GM12878 (cell line): ENCODE measurements around the gene UGT1A8. TPM values are rescaled to one million over a fixed set of nuclear protein-coding genes. Genes with fewer than 3 reads are reported as not detected.

Experiments used
- ATAC-seq: fragments of 200-7000 bp; cut with Tn5 transposase; 3 replicates; pipeline ENCODE4 v1.9.1; 2020; ENCODE audit warnings: mild to moderate bottlenecking, moderate library complexity
- BruUV-seq: library from RNA; stranded (reverse); fragments of 400-500 nt; replicated peaks from 2 replicates; lab custom pipeline; 2021; lab: Mats Ljungman, UMichigan
- CTCF ChIA-PET: fragments of 300-600 bp; sonication (Branson Sonifier 250); formaldehyde crosslinking; extraction: SDS; loops from one replicate; lab custom pipeline; 2021; ENCODE audit warnings: inconsistent platforms; lab: Yijun Ruan, JAX
- POLR2A ChIA-PET: fragments of 350-600 bp; formaldehyde crosslinking; extraction: SDS; loops from one replicate; lab custom pipeline; 2021; ENCODE audit warnings: inconsistent platforms; lab: Charles Lee
- RAD21 ChIA-PET: fragments of 300-600 bp; sonication (Branson Sonifier 250); formaldehyde crosslinking; loops from one replicate; lab custom pipeline; 2023; ENCODE audit warnings: antibody characterized with exemption; ENCODE audit not compliant: unreplicated experiment; lab: Charles Lee
- SMC1A ChIA-PET: fragments of 300-600 bp; sonication (Branson Sonifier 250); formaldehyde crosslinking; loops from one replicate; lab custom pipeline; 2023; ENCODE audit not compliant: unreplicated experiment, uncharacterized antibody; lab: Charles Lee
- DNase-seq: peaks from one replicate; pipeline ENCODE4 v3.0.0-alpha.2; 2011; ENCODE audit warnings: low read depth, low spot score
- FAIRE-seq: peaks from 3 replicates; lab custom pipeline; 2011; peaks lifted over from hg19 to GRCh38; lab: Jason Lieb, UNC
- H2AFZ ChIP-seq: 2 replicates; pipeline ENCODE4 v1.6.0; 2011; ENCODE audit warnings: low read depth, low read length, control low read depth; ENCODE audit not compliant: control insufficient read depth
- H3K27ac ChIP-seq: 2 replicates; pipeline ENCODE4 v1.5.1; 2011; ENCODE audit warnings: control low read depth; ENCODE audit not compliant: control insufficient read depth, insufficient read depth
- H3K27me3 ChIP-seq, 2 experiments: replicated peaks in 1 of 2; 2 replicates each; pipeline versions ENCODE4 v1.6.0 to v1.6.1; 2011; ENCODE audit warnings: low read length in 1 of 2; ENCODE audit not compliant: control insufficient read depth in 2 of 2, insufficient read depth in 2 of 2
- H3K36me3 ChIP-seq, 2 experiments: 2 replicates each; pipeline ENCODE4 v1.5.1; 2011; ENCODE audit warnings: low read length in 1 of 2; ENCODE audit not compliant: control insufficient read depth in 2 of 2, insufficient read depth in 2 of 2
- H3K4me1 ChIP-seq: 2 replicates; pipeline ENCODE4 v1.6.1; 2011; ENCODE audit warnings: mild to moderate bottlenecking, low read length, moderate library complexity, mixed read lengths; ENCODE audit not compliant: control insufficient read depth, insufficient read depth
- H3K4me2 ChIP-seq: 2 replicates; pipeline ENCODE4 v1.6.0; 2011; ENCODE audit warnings: control low read depth; ENCODE audit not compliant: control insufficient read depth, insufficient read depth
- H3K4me3 ChIP-seq: fragments of 200-600 bp; sonication (generic); 2 replicates; pipeline ENCODE4 v1.5.1; 2016
- H3K79me2 ChIP-seq: 2 replicates; pipeline ENCODE4 v1.6.0; 2011; ENCODE audit warnings: low read length; ENCODE audit not compliant: control insufficient read depth, insufficient read depth
- H3K9ac ChIP-seq: 2 replicates; pipeline ENCODE4 v1.8.0; 2011; ENCODE audit warnings: low read length, control low read depth, mixed read lengths; ENCODE audit not compliant: control insufficient read depth, insufficient read depth
- H3K9me3 ChIP-seq: replicated peaks from 3 replicates; pipeline ENCODE4 v1.5.1; 2011; ENCODE audit warnings: mild to moderate bottlenecking, low read length; ENCODE audit not compliant: control insufficient read depth, insufficient read depth
- H4K20me1 ChIP-seq: 2 replicates; pipeline ENCODE4 v1.6.0; 2011; ENCODE audit not compliant: control insufficient read depth, insufficient read depth
- CEBPZ ChIP-seq: fragments of 150-350 bp; IDR thresholded peaks from 2 replicates; pipeline ENCODE4 v1.6.1; 2016; ENCODE audit warnings: low read depth, low read length
- MEF2B ChIP-seq: fragments of 450-650 bp; IDR thresholded peaks from 2 replicates; pipeline ENCODE4 v1.6.1; 2018; ENCODE audit warnings: mild to moderate bottlenecking, moderate library complexity; ENCODE audit not compliant: partially characterized antibody, poor library complexity, severe bottlenecking
- NR2F1 ChIP-seq: fragments of 450-650 bp; conservative IDR thresholded peaks from 2 replicates; pipeline ENCODE4 v1.6.1; 2017; ENCODE audit warnings: mild to moderate bottlenecking
- RBBP5 ChIP-seq: fragments of 200-600 bp; sonication (generic); conservative IDR thresholded peaks from 2 replicates; pipeline ENCODE4 v1.6.1; 2016
- RFX5 ChIP-seq: IDR thresholded peaks from 2 replicates; pipeline ENCODE4 v1.6.1; 2011; ENCODE audit warnings: low read depth, low read length, improper control_type of control experiment
- RUNX3 ChIP-seq: IDR thresholded peaks from 2 replicates; pipeline ENCODE4 v1.6.1; 2012; ENCODE audit warnings: low read length, inconsistent platforms
- SREBF1 ChIP-seq: IDR thresholded peaks from 2 replicates; pipeline ENCODE4 v1.6.1; 2012; ENCODE audit warnings: mild to moderate bottlenecking, low read length
- in situ Hi-C: fragments of 300-500 bp; cut with MboI; formaldehyde crosslinking; loops from 9 replicates; pipeline ENCODE4 v1.14.3; 2018; ENCODE audit warnings: mixed read lengths
- intact Hi-C: fragments of 100-400 bp; cut with micrococcal nuclease; formaldehyde crosslinking; loops from one replicate; pipeline ENCODE4 v1.14.2; 2022; ENCODE audit not compliant: unreplicated experiment
- polyA plus RNA-seq, 11 experiments: library from polyadenylated mRNA; depleted of rRNA in 4 of 11; unstranded in 6 of 11; stranded (reverse) in 5 of 11; fragments of >200 nt; fragmentation: Nextera tagmentation in 4 of 11; fragmentation: Illumina TruSeq in 1 of 11; extraction: Ambion mirVana in 4 of 11; extraction: Trizol in 1 of 11; gene quantifications; 1 replicate in 1 of 11; 2 replicates in 10 of 11; pipeline versions ENCODE4 v1.2.1 to v1.2.3, GENCODE V29; 2011 to 2016; ENCODE audit warnings: inconsistent platforms in 2 of 11, missing spikeins in 2 of 11, low read depth in 1 of 11
- total RNA-seq, 4 experiments: library from RNA; depleted of rRNA in 3 of 4; stranded (reverse); fragments of >200 nt in 3 of 4; fragmentation: Illumina TruSeq in 1 of 4; extraction: Trizol in 1 of 4; gene quantifications; 2 replicates each; pipeline versions ENCODE4 v1.2.1 to v1.2.3, GENCODE V29; 2013 to 2021
- TF ChIP-seq, protein P1 (sequence below): IDR thresholded peaks from 2 replicates; pipeline ENCODE4 v1.6.1; 2011; ENCODE audit warnings: low read depth, mild to moderate bottlenecking, low read length, moderate library complexity, borderline replicate concordance; ENCODE audit errors: extremely low read depth

UGT1A8 gene
- total and polyA plus RNA-seq, 10 of the 15 experiments (the other 5 are each of a cell fraction or from before 2014, with no cell fraction given), result not detected

DNA sequence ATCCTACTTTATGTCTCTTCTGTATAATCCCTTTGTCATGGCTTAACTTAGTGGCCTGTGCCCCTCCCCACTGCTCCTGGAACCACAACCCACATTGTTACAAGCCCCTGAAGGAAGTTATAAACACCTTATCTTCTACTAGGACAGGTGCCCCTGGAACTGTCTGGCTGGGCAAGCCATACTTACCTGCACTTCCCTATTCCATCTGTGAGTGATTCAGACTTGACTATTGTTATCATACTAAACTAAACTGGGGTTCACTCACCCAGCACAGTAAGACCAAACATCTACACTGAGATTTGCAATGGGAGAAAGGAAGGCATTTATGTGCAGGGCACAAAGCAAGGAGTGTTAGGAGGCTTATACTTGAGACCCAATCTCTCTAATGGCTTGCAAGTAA is 71.6 kb downstream of the UGT1A8 start:
- Histone ChIP-seq H4K20me1 (no peaks in the 10 kb centered on the region), H3K27ac (no peak overlapping the region), H3K9me3 (no peaks in the 10 kb centered on the region), H3K36me3 (no peaks in the 10 kb centered on the region), H3K4me3 (no peak overlapping the region), H3K27me3 (peaks cover 0 to 3% of the 10 kb centered on the region in 2 experiments; a peak in 1 of 4 replicates)
- ChIA-PET POLR2A (no interaction called here), CTCF (no interaction called here), RAD21 (no interaction called here)
- no TSS peak for BruUV-seq
- in situ Hi-C loops, result no loop called here
- TF ChIP-seq CEBPZ (no peak), SREBF1 (no peak), RUNX3 (no peak), MEF2B (no peak), RFX5 (no peak), NR2F1 (no peak), RBBP5 (no peak)
- TF ChIP-seq, protein P1, sequence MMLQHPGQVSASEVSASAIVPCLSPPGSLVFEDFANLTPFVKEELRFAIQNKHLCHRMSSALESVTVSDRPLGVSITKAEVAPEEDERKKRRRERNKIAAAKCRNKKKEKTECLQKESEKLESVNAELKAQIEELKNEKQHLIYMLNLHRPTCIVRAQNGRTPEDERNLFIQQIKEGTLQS, result no peak
- TF ChIP-seq, all 136 proteins: peak for 0
- DNase-seq, result no peak
- H3K9ac ChIP-seq, result no peak overlapping the region
- FAIRE-seq, result no peak
- no peaks in the 10 kb centered on the region for H3K79me2 ChIP-seq
- ATAC-seq, result no peak
- intact Hi-C loops, result no loop called here
- no peaks in the 10 kb centered on the region for H3K4me1 ChIP-seq
- H2AFZ ChIP-seq, result no peak overlapping the region
- SMC1A ChIA-PET, result no interaction called here
- no peak overlapping the region for H3K4me2 ChIP-seq
